NOMO-1 treated with dmso at 0.1 percent for 144 hours (cell line): ENCODE measurements around the gene RAVER1.

ENCODE experiments used
- DNase-seq: peaks from one replicate; lab custom pipeline; 2025; ENCODE audit not compliant: unreplicated experiment; lab: John Stamatoyannopoulos, UW

The RAVER1 gene

GRCh38 chr19:10270616-10271394, 62.5 kb downstream of the RAVER1 start, which contains the start of gene ICAM1:
Gene ICAM1 (plus strand): TSS chr19:10271120. CDS start chr19:10271160, 40 bp downstream.
- DNase-seq: peak; percentile 31

- peak; percentile 60 for DNase-seq
Measured at GRCh38 chr19:10270180-10270615, 63.1 kb downstream of the RAVER1 start.

- peak; percentile 36 for DNase-seq
Measured at GRCh38 chr19:10269333-10270179, 63.8 kb downstream of the RAVER1 start.

GRCh38 chr19:10268071-10268470, 65.3 kb downstream of the RAVER1 start:
- DNase-seq: no peak

- no peak for DNase-seq
Measured at GRCh38 chr19:10266706-10267105, 66.6 kb downstream of the RAVER1 start.
